Measurements from ENCODE around the gene NAIP. TPM values are rescaled to one million over a fixed set of nuclear protein-coding genes. Genes with fewer than 3 reads are reported as not detected.

The NAIP gene
- polyA plus RNA-seq, 1 donor (not counting 4 experiments of a cell fraction or from before 2014, with no cell fraction given): 1.7 TPM

Other genes starting within 250 kb of the NAIP start
- 2.2 to 5.5 TPM (median 4.1 TPM) in 3 replicates for gene SERF1A, start 124.7 kb downstream of the NAIP start, polyA plus RNA-seq
- 25.0 to 39.5 TPM (median 32.3 TPM) in 3 replicates for gene SMN1, start 100.3 kb downstream of the NAIP start, polyA plus RNA-seq
- 14.0 to 28.7 TPM (median 15.6 TPM) in 3 replicates for gene GTF2H2, start 42.3 kb upstream of the NAIP start, polyA plus RNA-seq

Data from keratinocyte (primary cell).